HepG2 (cell line): ENCODE results near the gene RPL31. TPM values are rescaled to one million over a fixed set of nuclear protein-coding genes. Genes with fewer than 3 reads are reported as not detected.

Source experiments
- ARID2 ChIP-seq: sonication (generic); formaldehyde crosslinking; IDR thresholded peaks from 2 replicates; pipeline ENCODE4 v1.8.1; 2022; ENCODE audit warnings: mild to moderate bottlenecking, missing genetic modification reagents, borderline replicate concordance
- GABPA ChIP-seq, 2 experiments: IDR thresholded peaks; 2 replicates each; pipeline ENCODE4 v1.6.1; 2011 to 2016; ENCODE audit warnings: low read depth in 2 of 2, low read length in 1 of 2, missing biosample characterization in 1 of 2, missing genetic modification characterization in 1 of 2
- GPN1 ChIP-seq: sonication (generic); formaldehyde crosslinking; IDR thresholded peaks from 2 replicates; pipeline ENCODE4 v1.5.1; 2020; ENCODE audit warnings: missing genetic modification reagents, borderline replicate concordance
- HES4 ChIP-seq: sonication (generic); formaldehyde crosslinking; IDR thresholded peaks from 2 replicates; pipeline ENCODE4 v1.9.0; 2021; ENCODE audit warnings: mild to moderate bottlenecking, missing genetic modification reagents, borderline replicate concordance
- KAT2B ChIP-seq: fragments of 150-350 bp; IDR thresholded peaks from 2 replicates; pipeline ENCODE4 v1.6.1; 2014; ENCODE audit warnings: low read depth, low read length, borderline replicate concordance
- MAFF ChIP-seq: IDR thresholded peaks from 2 replicates; pipeline ENCODE4 v1.6.1; 2011; ENCODE audit warnings: low read depth, low read length, improper control_type of control experiment
- PHF5A ChIP-seq: IDR thresholded peaks from one replicate; pipeline ENCODE4 v1.6.1; 2018; ENCODE audit warnings: low read depth, missing genetic modification reagents; ENCODE audit not compliant: unreplicated experiment
- PLRG1 ChIP-seq: fragments of 450-650 bp; conservative IDR thresholded peaks from 2 replicates; pipeline ENCODE4 v1.6.1; 2016
- POLR2A ChIP-seq, 2 experiments: IDR thresholded peaks; 2 replicates each; pipeline ENCODE4 v1.6.1; 2011; ENCODE audit warnings: low read depth in 2 of 2, low read length in 2 of 2, mild to moderate bottlenecking in 1 of 2, moderate library complexity in 1 of 2; ENCODE audit not compliant: insufficient read depth in 1 of 2
- XRCC5 ChIP-seq: fragments of 200-400 bp; formaldehyde crosslinking; optimal IDR thresholded peaks from 2 replicates; pipeline ENCODE3; 2017; ENCODE audit warnings: mild to moderate bottlenecking, low read length
- ZNF234 ChIP-seq: sonication (generic); formaldehyde crosslinking; conservative IDR thresholded peaks from 2 replicates; pipeline ENCODE4 v1.5.1; 2020; ENCODE audit warnings: mild to moderate bottlenecking, missing genetic modification reagents
- ZNF510 ChIP-seq: sonication (generic); formaldehyde crosslinking; IDR thresholded peaks from 2 replicates; pipeline ENCODE4 v1.4.0; 2020; ENCODE audit warnings: low read depth, mild to moderate bottlenecking, missing genetic modification reagents
- ZNF557 ChIP-seq: sonication (generic); formaldehyde crosslinking; IDR thresholded peaks from 2 replicates; pipeline ENCODE4 v1.4.0; 2020; ENCODE audit warnings: missing genetic modification reagents
- ZNF598 ChIP-seq: sonication (generic); formaldehyde crosslinking; IDR thresholded peaks from 2 replicates; pipeline ENCODE4 v1.5.1; 2020; ENCODE audit warnings: mild to moderate bottlenecking, missing genetic modification reagents, borderline replicate concordance
- polyA plus RNA-seq, 8 experiments: library from polyadenylated mRNA; depleted of rRNA in 3 of 8; stranded (reverse) in 7 of 8; unstranded in 1 of 8; fragments of >200 nt; fragmentation: Illumina TruSeq in 4 of 8; extraction: Trizol in 4 of 8; gene quantifications; 2 replicates each; pipeline versions ENCODE4 v1.2.1 to v1.2.3, GENCODE V29; 2011 to 2016; ENCODE audit warnings: low read depth in 4 of 8, missing spikeins in 1 of 8, mixed read lengths in 1 of 8; ENCODE audit not compliant: insufficient read depth in 1 of 8
- total RNA-seq, 5 experiments: library from RNA; depleted of rRNA; stranded (reverse); fragments of >200 nt; fragmentation: Illumina TruSeq; extraction: Trizol; gene quantifications; 2 replicates each; pipeline ENCODE4 v1.2.3, GENCODE V29; 2016; ENCODE audit warnings: low read depth in 1 of 5
- TF ChIP-seq, protein P1 (sequence below): sonication (generic); formaldehyde crosslinking; IDR thresholded peaks from 2 replicates; pipeline ENCODE4 v1.4.0; 2020; ENCODE audit warnings: mild to moderate bottlenecking, missing genetic modification reagents, borderline replicate concordance
- TF ChIP-seq, protein P2 (sequence below): sonication (generic); formaldehyde crosslinking; IDR thresholded peaks from 2 replicates; pipeline ENCODE4 v1.4.0; 2020; ENCODE audit warnings: missing genetic modification reagents
- TF ChIP-seq, protein P3 (sequence below): sonication (generic); formaldehyde crosslinking; IDR thresholded peaks from 2 replicates; pipeline ENCODE4 v1.4.0; 2020; ENCODE audit warnings: missing genetic modification reagents, mild to moderate bottlenecking, borderline replicate concordance
- TF ChIP-seq, protein P4 (sequence below): sonication (generic); formaldehyde crosslinking; IDR thresholded peaks from 2 replicates; pipeline ENCODE4 v1.4.0; 2020; ENCODE audit warnings: missing genetic modification reagents

Gene RPL31
- total and polyA plus RNA-seq, 2 of the 13 experiments (the other 11 are each of a cell fraction or from before 2014, with no cell fraction given), result 3,331 to 3,582 TPM

DNA sequence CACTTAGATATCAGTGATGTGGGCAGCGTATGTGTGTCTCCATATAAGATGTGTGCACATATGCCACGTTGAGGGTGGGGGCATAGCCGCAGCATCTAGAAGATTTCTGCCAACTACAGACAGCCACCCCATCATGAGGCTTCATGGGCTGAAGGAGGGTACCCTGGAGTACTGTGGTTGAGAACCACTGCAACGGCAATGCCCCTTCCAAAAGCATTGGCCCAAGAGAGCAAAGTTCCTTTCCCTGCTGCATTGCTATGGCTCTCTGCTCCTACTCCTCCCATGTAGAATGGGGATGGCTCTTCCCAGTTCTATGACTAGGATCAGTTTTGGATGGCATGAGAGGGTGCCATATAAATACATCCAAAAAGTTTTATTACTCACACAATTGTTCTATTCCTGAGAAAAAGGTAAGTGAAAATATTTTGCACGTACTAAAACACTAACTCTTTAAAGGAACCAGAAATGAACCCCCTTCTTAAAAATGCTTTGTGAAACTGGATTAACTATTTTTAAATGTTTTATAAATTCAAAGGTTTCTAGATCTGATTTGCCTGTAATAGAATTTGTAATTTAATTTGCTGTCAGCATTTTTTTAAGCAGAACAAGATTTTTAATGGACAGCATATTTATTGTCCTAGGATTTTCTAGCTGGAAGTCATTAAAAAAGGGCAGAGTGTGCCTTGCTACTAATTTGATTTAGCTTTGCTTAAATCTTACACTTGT, 4.4 kb upstream of the RPL31 start (continued):
- TF ChIP-seq, protein P1, sequence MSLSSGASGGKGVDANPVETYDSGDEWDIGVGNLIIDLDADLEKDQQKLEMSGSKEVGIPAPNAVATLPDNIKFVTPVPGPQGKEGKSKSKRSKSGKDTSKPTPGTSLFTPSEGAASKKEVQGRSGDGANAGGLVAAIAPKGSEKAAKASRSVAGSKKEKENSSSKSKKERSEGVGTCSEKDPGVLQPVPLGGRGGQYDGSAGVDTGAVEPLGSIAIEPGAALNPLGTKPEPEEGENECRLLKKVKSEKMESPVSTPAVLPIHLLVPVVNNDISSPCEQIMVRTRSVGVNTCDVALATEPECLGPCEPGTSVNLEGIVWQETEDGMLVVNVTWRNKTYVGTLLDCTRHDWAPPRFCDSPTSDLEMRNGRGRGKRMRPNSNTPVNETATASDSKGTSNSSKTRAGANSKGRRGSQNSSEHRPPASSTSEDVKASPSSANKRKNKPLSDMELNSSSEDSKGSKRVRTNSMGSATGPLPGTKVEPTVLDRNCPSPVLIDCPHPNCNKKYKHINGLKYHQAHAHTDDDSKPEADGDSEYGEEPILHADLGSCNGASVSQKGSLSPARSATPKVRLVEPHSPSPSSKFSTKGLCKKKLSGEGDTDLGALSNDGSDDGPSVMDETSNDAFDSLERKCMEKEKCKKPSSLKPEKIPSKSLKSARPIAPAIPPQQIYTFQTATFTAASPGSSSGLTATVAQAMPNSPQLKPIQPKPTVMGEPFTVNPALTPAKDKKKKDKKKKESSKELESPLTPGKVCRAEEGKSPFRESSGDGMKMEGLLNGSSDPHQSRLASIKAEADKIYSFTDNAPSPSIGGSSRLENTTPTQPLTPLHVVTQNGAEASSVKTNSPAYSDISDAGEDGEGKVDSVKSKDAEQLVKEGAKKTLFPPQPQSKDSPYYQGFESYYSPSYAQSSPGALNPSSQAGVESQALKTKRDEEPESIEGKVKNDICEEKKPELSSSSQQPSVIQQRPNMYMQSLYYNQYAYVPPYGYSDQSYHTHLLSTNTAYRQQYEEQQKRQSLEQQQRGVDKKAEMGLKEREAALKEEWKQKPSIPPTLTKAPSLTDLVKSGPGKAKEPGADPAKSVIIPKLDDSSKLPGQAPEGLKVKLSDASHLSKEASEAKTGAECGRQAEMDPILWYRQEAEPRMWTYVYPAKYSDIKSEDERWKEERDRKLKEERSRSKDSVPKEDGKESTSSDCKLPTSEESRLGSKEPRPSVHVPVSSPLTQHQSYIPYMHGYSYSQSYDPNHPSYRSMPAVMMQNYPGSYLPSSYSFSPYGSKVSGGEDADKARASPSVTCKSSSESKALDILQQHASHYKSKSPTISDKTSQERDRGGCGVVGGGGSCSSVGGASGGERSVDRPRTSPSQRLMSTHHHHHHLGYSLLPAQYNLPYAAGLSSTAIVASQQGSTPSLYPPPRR, result no peak
- TF ChIP-seq HES4 (CRISPR knock-in tag) (no peak), ZNF510 (CRISPR knock-in tag) (no peak), MAFF (peak; percentile 76), PHF5A (CRISPR knock-in tag) (peak; percentile 44), ARID2 (CRISPR knock-in tag) (no peak), POLR2A (IDR thresholded peaks at IDR 0.05; ENCODE audit: insufficient read depth in 1 of 2, low read depth in 2 of 2, low read length in 2 of 2) (peak in 1 of 2 experiments; percentile 29; a peak in 1 of 4 replicates), GABPA (IDR thresholded peaks at IDR 0.05; ENCODE audit: low read depth, low read length) (no peak), GABPA (CRISPR knock-in tag; IDR thresholded peaks at IDR 0.05; ENCODE audit: low read depth) (no peak), ZNF234 (no peak), ZNF598 (CRISPR knock-in tag) (no peak), PLRG1 (no peak), XRCC5 (no peak), KAT2B (no peak), GPN1 (CRISPR knock-in tag) (no peak), ZNF557 (CRISPR knock-in tag) (no peak)
- TF ChIP-seq, protein P2, sequence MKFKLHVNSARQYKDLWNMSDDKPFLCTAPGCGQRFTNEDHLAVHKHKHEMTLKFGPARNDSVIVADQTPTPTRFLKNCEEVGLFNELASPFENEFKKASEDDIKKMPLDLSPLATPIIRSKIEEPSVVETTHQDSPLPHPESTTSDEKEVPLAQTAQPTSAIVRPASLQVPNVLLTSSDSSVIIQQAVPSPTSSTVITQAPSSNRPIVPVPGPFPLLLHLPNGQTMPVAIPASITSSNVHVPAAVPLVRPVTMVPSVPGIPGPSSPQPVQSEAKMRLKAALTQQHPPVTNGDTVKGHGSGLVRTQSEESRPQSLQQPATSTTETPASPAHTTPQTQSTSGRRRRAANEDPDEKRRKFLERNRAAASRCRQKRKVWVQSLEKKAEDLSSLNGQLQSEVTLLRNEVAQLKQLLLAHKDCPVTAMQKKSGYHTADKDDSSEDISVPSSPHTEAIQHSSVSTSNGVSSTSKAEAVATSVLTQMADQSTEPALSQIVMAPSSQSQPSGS (CRISPR knock-in tag), result no peak
- TF ChIP-seq, protein P3, sequence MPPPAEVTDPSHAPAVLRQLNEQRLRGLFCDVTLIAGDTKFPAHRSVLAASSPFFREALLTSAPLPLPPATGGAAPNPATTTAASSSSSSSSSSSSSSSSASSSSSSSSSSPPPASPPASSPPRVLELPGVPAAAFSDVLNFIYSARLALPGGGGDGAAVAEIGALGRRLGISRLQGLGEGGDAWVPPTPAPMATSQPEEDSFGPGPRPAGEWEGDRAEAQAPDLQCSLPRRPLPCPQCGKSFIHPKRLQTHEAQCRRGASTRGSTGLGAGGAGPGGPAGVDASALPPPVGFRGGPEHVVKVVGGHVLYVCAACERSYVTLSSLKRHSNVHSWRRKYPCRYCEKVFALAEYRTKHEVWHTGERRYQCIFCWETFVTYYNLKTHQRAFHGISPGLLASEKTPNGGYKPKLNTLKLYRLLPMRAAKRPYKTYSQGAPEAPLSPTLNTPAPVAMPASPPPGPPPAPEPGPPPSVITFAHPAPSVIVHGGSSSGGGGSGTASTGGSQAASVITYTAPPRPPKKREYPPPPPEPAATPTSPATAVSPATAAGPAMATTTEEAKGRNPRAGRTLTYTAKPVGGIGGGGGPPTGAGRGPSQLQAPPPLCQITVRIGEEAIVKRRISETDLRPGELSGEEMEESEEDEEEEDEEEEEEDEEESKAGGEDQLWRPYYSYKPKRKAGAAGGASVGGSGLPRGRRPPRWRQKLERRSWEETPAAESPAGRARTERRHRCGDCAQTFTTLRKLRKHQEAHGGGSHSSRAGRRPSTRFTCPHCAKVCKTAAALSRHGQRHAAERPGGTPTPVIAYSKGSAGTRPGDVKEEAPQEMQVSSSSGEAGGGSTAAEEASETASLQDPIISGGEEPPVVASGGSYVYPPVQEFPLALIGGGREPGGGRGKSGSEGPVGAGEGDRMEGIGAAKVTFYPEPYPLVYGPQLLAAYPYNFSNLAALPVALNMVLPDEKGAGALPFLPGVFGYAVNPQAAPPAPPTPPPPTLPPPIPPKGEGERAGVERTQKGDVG (CRISPR knock-in tag), result no peak
- TF ChIP-seq, protein P4, sequence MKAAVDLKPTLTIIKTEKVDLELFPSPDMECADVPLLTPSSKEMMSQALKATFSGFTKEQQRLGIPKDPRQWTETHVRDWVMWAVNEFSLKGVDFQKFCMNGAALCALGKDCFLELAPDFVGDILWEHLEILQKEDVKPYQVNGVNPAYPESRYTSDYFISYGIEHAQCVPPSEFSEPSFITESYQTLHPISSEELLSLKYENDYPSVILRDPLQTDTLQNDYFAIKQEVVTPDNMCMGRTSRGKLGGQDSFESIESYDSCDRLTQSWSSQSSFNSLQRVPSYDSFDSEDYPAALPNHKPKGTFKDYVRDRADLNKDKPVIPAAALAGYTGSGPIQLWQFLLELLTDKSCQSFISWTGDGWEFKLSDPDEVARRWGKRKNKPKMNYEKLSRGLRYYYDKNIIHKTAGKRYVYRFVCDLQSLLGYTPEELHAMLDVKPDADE (CRISPR knock-in tag), result no peak
